A673 (cell line): Measurements from ENCODE around the gene FAM13A.

Experiments
- CTCF ChIP-seq: fragments of 300-800, 200-600 bp; sonication (generic); conservative IDR thresholded peaks from 2 replicates; pipeline ENCODE4 v1.5.1; 2017; ENCODE audit warnings: low read depth, mild to moderate bottlenecking, antibody characterized with exemption, low read length, moderate library complexity, mixed read lengths
- EZH2 ChIP-seq: fragments of 200-600 bp; sonication (generic); IDR thresholded peaks from 2 replicates; pipeline ENCODE4 v1.6.1; 2017; ENCODE audit warnings: borderline replicate concordance, low read depth, mild to moderate bottlenecking, mixed read lengths, antibody characterized with exemption, low read length; ENCODE audit not compliant: poor library complexity, severe bottlenecking

DNA sequence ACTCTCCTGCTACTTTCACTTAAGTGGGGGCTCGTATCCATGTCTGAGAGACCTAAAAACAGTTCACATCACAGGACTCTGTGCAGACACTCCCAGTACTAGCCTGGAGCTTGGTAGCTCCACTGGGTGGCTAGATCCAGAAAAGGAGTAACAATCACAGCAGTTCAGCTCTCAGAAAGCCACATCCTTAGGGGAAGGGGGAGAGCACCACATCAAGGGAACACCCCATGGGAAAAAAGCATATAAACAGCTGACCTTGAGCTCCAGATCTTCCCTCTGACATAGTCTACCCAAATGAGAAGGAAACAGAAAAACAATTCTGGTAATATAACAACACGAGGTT is 175.8 kb downstream of the FAM13A start:
- TF ChIP-seq CTCF (no peak), EZH2 (no peak)
